NCI-H2081 treated with DMSO at 0.1 percent for 48 hours (cell line): ENCODE data around the gene NDUFA8.
A peak's percentile ranks its signal among the peaks of the same experiment; 100 is the strongest.
"Not testable (repeated sequence)": the region's sequence is repeated elsewhere in the genome, so short reads cannot be mapped to it uniquely, and the experiment has no call there.

Source experiments
- DNase-seq: peaks from one replicate; lab custom pipeline; 2025; lab: John Stamatoyannopoulos, UW

NDUFA8 gene

DNA sequence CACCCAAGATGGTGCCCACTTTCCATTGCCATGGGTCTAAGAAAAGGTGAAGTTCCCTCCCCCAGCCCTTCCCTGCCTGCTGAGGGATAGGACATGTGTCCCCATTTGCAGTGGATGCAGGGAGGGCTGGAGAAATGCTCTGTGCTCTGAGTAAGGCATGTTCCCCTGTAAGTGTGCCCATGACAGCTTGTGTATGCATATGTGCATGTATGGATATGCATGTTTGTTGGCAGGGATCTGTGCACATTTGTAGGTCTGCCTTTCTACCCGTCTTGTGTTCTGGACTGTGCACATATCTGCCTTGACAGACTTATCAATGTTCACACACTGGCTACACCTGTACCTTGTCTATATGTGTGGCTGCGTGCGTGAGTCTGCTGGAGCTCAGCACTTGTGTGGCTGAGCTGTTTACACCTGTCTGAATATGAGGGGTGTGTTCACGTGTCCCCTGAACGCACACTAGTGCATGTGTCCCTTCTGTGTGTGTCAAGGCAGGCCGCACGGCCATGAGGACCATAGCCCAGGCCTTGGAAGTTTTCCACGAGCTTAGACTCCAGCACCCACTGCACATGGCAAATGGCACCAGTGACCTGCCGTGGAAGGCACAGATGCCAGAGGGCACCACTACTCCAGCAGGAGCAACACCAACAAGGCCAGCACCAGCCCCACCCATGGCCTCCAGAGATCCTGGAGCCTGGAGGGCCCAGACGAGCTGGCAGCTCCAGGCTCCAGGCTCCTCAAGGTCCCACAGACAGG lies 39.1 kb downstream of the NDUFA8 start:
- no peak for DNase-seq

DNA sequence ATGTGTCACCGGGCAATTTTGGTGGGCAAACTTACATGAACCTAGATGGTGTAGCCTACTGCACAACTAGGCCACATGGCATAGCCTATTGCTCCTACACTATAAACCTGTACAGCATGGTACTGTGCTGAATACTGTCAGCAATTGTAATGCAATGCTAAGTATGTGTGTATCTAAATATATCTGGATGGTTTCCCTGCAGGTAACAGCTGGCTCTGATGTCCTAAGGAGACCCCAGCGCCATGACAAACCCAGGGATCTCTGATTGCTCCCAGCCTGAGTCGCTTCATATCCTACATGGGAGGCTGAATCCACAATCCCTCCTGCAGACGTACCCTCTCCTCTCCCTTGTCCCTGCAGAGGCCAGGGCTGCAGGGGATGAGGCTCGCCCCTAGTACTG lies 39.9 kb downstream of the NDUFA8 start:
- no peak for DNase-seq

DNA sequence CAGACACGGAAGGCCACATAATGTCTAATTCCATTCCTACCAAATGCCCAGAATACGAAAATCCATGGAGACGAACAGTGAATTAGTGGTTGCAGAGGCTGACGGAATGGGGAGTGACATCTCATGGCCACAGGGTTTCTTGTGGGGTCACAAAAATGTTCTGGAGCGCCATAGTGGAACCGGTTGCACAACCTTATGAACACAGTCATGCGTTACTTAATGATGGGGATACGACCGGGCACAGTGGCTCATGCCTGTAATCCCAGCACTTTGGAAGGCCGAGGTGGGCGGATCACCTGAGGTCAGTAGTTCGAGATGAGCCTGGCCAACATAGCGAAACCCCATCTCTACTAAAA lies 40.4 kb downstream of the NDUFA8 start:
- no peak for DNase-seq

DNA sequence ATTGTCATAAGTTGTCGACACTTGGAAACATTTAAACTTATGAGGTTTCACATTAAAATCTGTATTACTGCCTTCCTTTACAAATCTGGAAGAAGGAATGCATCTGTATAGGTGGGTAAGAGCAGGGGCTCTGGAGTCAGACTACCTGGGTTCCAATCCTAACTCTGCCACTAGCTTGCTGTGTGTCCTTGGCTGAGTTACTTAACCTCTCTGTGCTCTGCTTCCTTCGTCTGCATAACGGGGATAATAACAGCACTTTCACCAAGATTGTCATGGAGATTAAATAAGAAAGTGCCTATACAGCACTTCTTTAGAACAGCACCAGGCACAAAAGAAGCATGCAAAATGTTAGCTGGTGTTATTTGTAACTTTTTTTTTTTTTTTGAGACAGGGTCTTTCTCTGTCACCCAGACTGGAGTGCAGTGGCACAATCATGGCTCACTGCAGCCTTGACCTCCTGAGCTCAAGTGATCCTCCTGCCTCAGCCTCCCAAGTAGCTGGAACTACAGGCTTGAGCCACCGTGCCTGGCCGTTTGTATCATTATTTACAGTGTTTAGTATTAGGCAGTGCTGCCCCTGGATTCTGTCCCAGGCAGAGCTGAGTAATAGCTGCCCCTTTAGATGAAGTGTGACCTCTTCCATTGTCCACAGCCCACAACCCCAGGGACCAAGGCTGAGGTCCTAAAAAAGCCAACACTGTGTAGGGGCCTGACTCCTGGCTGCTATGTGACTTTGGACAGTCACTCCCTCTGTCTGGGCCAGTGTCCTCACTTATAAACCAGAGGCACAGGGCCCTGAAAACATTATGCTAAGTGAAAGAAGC lies 41.0 kb downstream of the NDUFA8 start:
- DNase-seq: no peak

DNA sequence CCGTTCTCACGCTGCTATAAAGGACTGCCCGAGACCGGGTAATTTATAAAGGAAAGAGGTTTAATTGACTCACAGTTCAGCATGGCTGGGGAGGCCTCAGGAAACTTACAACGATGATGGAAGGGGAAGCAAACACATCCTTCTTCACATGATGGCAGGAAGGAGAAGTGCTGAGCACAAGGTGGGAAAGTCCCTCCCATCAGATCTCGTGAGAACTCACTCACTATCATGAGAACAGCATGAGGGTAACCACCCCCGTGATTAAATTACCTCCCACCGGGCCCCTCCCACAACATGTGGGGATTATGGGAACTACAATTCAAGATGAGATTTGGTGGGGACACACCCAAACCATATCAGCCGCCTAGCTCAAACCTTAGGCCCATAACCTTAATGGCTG lies 42.3 kb downstream of the NDUFA8 start:
- not testable (repeated sequence) for DNase-seq

DNA sequence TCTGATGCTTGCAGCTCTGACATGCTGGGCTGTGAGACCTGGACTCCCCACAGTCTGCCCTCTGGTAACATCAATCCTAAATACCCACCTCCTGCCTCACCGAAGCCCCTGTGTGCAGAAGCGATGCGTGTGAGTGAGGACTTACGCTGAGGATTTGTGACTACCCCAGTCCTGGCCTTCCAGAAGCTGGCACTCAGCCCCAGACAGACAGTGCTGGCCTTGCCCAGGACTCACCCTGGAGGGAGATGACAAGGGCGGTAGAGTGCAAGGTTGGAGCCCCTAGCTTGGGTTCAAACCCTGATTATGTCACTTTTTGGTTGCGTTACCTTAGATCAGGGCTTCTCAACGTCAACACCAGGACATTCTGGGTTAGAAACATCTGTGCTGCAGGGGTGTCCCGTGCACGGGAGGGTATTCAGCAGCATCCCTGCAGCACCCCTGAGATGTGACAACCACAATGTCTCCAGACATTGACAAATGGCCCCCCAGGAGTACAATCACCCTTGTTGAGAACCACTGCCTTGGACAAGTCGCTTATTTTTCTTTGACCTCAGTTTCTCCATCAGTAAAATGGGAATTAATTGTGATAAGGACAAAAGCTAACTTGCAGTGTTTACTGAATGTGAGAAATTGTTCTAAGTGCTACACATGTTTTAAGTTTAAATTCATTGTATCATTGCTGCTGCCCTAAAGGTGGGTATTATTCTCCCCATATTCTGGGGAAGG lies 43.0 kb downstream of the NDUFA8 start:
- no peak for DNase-seq

DNA sequence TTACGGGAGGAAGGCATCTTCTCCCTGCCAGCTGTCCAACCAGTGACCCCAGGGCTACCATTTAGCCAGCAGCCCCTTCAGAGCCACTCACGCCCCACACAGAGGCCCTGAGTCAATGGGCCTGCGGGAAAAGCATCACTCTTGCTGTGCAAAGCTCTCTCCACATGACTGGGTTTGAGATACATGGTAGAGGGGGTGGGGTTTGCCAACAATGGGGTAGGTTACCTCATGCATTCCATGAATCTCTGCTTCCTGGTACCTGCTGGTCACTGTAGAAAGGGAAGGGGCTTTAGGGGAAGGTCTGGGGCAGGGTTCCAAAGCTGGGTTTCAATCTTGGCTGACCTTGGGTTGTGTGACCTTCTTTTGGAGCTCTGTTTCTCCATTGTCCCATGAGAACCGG lies 43.5 kb downstream of the NDUFA8 start:
- no peak for DNase-seq

DNA sequence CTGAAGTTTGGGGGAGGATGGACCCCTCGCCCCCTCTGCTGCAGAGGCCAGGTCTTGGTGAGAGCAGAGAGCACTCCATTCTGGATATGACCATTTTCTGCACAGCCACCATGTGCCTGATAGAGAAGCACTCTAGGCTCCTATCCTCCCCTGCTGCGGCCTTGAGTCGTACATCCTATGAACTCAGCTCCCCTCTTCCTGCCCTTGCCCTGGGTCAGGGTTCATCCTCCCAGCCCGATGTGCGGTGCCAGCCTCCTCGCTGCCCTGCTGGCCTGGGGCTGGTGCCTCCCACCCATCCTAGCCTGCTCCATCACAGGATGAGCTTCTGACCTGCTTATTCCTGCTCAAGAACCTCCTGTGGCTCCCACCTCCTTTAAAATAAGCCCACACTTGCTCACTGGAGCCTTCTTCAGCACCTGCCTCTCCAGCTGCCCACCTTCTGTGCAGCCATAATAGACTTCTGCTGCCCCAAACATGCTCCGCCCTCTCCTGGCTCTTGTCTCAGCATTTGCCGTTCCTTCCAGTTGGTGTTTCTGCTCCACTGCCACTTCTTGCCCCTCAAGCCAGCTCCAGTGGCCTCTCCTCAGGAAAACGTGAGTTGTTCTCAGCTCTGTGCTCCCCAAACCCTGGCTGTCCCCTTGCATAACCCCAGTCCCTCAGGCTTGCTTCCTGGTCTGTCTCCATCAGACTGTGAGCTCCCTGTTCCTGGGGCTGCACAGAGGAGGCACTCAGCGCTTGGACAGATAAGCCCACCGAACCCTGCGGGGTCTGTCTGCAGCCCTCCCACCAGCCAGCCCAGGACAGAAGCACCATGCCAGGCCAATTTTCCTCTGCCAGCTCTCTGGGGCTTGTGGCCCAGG lies 44.2 kb downstream of the NDUFA8 start:
- no peak for DNase-seq

DNA sequence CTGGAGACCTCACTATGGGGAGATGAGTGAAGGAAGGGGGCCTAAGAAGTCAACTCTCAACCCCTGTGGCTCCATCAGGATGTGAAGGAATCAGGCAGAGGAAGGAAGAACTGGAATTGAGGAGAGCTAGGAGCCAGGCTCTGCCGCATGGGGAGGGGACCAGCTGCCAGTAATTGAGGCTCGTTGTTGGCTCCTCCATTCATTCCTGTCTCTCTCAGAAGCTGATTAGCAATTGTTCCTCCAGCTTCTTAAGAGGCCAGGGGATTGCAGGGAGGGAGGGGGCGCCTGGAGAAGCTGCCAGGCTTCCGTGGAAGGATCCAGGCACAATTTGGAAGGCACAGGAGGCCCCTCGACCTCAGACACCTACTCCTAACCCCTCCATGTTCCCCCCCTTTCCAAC lies 46.0 kb downstream of the NDUFA8 start:
- no peak for DNase-seq

DNA sequence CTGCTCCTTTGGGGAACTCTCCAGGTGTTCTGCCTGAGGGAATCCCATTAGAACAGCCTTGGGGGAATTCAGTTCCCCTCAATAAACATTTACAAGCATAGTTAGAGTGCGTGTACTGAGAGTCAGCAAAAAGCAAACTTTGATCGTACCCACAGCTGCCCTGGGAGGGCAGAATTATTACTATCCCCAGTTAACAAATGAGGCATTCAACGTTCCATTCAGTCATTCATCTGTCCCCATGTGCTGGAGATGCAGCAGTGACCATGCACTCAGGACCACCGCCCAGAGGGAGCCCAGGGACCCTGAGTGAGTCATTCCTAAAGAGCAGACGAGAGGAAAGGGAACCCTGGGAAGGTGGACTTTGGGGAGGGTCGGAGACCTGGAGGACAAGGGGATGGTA lies 47.3 kb downstream of the NDUFA8 start:
- no peak for DNase-seq

DNA sequence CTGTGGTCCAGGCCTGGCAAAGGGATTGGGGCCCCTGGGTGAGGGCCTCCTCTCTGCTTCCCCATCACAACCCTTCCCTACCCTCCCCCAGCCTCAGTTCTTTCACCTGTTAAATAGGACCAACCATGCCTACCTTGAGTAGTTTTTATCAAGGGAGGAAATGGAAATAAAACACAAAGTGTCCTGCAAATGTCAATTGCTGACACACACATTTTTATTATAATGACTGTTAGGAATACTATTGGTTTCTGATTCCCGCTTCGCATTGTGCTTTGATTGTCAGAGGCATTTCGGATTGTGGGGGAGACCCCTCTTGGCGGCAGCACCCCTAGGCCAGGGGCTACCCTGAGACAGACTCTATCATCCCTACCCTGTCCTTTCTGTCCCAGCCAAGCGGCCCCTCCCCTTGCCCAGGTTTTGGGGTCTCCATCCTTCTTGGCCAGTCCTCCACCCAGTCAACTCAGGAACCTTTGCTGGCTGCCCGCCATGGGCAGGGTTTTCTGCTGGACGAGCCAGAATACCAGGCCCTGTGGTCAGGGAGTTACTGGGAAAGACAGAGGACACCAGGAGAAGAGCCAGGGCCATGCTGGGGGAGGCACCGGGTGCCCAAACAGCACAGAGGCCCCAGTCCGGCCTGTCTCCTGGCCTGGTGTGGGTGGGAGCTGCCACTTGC lies 48.0 kb downstream of the NDUFA8 start:
- DNase-seq: no peak

DNA sequence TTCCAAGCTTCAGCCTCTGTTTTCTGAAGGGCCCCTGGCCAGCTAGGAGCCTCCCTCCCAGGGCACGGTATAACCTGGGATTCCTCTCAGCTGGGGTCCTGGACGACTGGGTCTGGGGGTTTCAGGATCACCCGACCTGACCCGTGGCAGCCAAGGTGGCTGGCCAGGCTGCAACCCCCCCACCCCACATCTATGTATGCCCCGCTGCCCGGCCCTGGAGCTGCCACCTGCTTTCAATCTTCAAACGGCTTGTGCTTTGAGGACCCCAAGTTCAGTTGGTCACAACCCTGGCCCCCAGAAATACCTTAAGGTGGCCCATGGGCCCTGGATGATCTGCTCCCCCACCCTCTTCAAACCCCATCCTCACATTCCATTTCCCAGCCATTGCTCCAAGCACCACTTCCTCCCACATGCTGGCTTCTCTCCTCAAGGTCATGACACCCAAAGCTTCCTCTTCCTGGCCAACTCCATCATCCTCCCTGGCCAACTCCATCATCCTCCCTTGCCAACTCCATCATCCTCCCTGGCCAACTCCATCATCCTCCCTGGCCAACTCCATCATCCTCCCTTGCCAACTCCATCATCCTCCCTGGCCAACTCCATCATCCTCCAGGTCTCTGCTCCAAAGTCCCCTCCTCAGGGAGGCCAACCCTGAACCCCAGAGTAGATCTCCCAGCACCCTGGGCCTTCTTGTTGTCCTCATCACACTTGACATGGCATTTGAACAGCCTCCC lies 49.3 kb downstream of the NDUFA8 start:
- no peak for DNase-seq

DNA sequence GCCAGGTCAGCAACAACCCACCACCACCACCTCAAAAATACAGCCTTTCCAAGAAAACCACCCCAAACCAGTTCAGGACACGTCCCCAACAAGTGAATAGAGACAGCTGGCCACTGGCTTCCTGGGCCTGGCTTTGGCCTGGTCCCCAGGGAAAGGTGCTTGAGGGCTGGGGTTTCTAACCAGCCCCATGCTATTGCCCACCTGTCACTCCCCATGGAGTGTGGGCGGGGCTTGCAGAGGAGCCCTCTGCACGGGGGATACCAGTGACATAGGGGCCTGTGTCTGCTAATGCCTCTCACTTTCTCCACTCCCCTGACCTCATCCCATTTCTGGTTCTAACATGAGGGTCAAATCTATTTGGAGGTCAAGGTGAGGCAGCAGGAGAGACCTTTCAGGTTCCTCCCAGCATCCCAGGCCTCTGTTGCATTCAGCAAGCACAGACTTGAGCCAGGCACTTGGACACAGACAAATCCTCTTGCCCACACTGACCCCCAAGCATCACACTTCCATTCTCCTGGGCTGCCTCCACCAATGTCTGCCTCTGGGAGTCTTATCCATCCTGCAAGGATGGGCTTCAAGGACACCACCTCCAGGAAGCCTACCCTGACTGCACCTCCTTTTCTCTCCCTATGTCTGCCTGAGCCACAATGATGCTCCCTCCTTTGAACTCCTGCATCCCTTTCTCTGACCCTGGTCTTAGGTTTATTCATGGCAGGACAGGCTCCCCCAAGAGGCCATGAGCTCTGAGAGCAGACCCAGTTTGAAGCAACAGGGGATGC lies 50.4 kb downstream of the NDUFA8 start:
- DNase-seq: no peak

DNA sequence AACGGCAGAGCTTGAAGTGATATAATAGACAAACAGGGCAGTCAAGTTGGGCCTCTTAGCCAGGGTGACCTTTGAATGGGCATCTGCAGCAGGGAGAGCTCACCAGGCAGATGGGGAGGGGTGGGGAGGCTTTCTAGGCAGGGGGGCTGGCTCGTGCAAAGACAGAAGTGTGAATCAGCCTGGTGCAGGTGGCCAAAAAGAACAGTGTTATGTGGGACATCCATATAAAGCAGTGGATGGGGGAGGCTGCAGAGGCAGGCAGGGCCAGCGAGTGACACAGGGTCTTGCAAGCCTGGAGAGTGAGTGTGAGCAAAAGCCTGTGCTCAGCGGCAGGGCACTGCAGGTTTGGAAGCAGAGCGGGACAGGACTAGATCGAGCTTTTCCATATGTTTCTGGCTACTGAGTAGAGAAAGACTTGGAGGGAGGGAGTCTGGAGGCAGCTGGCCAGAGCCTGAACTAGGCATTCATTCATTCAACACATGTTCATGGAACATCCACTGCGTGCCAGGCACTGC lies 52.2 kb downstream of the NDUFA8 start:
- no peak for DNase-seq

DNA sequence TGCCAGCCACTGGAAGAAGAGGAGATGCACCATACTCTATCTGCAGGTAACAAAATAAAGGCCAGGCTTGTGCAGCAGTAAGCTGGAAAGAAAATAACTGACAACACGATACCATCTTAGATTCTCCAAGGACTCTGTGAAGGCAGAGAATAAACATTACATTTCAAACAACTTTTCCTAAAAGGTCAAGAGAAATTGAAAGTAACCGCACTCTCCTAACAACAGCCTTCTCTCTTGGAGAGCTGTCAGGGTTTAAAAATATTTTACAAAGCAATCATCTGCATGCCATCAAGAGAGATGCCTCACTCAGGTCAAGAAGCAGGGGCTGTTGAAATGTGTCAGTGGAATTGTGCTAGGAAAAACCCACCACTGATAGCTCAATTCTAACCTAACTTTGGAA lies 53.0 kb downstream of the NDUFA8 start:
- DNase-seq: no peak

DNA sequence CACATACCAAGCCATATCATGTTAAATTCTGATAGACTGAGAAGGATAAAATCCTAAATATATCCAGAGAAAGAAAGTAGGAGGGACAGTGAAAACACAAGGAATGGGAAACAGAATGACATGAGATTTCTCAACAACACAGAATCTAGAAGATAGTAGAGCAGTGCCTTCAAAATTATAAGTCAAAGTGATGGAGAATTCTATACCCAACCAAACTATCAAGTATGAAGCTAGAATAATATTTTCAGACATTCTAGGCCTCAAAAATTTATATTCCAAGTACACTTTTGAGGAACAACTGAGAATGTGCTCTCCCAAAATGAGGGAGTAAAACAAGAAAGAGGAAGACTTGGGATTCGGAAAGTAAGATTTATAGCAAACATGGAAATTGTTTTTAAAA lies 55.6 kb downstream of the NDUFA8 start:
- no peak for DNase-seq

DNA sequence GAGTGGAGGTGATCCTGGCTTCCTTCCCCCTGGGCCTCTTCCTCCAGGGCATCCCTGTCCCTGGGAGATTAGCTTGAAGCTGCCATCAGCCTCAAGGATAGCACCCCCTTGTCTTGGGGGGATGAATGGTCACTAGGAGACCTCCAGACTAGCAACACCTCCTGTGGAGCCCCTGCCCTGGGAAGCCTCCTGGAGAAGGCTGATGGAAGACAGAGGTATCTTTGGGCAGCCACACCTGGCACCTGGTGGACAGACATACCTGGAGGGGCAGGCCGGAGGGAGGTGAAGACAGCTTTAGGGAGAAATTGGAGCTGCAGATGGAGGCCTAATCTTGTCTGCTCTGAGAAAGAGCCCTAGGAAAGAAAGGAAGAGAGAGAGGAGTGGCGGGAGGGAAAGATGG lies 57.4 kb downstream of the NDUFA8 start:
- no peak for DNase-seq

DNA sequence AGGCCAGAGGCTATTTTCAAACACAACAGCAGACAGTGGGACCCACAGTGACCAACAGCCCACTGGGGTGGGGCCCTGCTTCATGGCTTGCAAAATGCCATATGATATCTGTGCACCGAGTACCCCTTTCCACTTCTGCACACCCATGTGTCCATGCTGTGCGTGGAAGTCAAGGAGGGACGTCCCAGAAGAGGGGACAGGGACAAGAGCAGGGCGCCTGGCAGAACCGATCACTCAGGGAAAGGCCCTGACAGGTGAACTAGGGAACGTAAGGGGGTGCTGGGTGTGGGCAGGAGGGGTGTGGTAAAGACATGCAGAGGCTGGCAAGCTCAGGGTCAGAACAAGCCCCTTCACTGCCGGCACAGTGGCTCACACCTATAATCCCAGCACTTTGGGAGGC lies 58.8 kb downstream of the NDUFA8 start:
- DNase-seq: no peak

DNA sequence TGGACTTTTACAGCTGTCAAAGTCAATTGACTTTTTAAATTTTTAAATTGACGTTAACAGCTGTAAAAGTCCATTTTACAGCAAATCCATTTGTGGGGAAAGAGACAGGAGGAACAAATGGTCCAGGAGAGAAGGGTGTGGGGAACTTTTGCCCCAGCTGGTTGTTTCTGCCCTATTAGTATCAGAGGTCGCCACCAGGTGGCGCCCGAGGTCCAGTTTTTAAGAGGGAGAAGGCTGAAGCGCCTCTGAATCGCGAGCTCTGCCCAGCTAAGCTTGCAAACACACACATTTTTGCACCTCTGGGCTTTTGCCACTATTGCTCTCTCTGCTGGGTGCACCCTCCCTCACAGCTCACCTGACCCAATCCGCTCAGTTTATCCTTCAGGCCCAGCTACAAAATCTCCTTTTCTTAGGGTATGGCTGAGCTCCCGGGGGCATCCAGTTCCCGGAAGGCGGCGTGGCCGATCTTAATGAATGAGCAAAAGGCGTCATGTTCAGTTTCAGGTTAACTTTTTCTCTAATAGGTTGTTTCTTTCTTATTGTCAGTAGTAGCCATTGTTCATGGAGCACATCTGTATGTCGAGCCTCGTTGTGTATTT lies 60.2 kb downstream of the NDUFA8 start:
- peak; percentile 4 for DNase-seq
